GM18868 (cell line): ENCODE data around the gene SLC43A2.
"Not testable (repeated sequence)": the region's sequence is repeated elsewhere in the genome, so short reads cannot be mapped to it uniquely, and the experiment has no call there.

Source experiments
- ATAC-seq: cut with Tn5 transposase; IDR thresholded peaks from one replicate; pipeline ENCODE4 v1.9.1; 2021; ENCODE audit warnings: mild to moderate bottlenecking, moderate library complexity; ENCODE audit not compliant: unreplicated experiment

SLC43A2 gene

DNA sequence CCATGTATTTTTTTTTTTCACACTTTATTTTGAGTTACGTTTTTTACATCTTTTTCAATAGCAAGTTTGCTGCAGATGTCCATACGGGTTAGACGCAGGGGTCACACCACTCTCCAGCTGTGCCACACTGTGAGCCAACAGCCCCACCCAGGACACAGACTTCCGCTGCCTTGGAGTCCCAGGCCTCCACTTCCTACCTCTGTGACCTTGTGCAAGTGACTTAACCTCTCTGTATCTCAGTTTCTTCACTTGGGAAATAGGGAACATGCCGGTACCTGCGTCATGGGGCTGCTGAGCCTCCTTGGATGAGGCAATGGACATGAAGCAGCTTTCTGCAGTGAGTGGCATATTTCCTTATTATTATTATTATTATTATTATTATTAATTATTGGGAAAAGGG lies 62.8 kb downstream of the SLC43A2 start:
- no peak for ATAC-seq

- no peak for ATAC-seq
These were observed 64.6 kb downstream of the SLC43A2 start for GRCh38 chr17:1563786-1564613.

DNA sequence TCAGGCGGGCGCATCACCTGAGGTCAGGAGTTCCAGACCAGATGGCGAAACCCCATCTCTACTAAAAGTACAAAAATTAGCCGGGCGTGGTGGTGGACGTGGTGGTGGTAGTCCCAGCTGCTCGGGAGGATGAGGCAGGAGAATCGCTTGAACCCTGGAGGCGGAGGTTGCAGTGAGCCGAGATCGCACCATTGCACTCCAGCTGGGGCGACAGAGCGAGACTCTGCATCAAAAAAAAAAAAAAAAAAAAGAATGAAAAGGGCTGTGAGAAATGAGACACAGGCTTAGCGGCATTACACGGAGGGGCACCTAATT lies 65.2 kb downstream of the SLC43A2 start:
- ATAC-seq, result not testable (repeated sequence)

DNA sequence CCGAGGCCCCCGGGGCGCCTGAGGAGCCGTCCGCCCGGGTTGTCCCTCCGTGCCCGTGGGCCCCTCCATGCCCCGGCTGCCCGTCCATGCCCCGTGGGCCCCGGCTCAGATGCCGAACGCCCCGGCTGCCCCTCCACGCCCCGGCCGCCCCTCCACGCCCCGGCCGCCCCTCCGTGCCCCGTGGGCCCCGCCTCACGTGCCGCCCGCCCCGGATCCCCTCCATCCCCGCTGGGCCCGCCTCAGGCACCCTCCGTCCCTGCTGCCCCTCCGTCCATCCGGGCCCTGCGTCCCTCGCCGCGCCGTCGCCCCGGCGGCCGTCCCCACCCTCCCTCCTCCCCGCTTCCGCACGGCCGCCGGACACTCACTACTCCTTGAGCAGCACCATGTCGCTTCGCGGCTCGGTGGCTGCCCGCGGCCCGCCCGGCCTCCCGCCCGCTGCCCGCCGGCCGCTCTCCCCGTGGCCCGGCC lies 66.4 kb downstream of the SLC43A2 start:
- ATAC-seq, result peak; percentile 33

GRCh38 chr17:1561420-1562175 lies 67.0 kb downstream of the SLC43A2 start:
- ATAC-seq, result no peak

DNA sequence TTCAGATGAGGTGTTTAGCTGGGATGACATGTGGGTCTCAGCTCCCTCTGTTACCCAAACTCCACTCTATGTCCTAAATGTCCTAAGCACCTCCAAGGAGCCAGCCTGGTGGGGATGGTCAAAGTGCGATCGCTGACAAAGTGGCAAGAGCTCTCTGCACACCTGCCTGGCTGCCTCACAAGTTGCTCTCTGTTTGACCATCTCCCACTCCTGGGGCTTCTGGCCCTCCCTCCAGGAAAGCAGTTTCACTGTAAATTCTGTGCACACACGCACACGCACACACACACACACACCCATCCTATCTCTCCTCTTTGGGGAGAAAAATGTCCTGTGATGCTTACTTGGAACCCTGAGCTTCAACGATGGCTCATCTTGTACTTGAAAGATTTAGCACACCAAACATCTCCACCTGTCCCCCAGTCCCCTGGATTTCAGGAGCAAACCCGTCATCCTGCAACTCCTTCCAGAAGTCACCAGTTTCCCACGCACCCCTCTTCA lies 67.7 kb downstream of the SLC43A2 start:
- ATAC-seq, result no peak

DNA sequence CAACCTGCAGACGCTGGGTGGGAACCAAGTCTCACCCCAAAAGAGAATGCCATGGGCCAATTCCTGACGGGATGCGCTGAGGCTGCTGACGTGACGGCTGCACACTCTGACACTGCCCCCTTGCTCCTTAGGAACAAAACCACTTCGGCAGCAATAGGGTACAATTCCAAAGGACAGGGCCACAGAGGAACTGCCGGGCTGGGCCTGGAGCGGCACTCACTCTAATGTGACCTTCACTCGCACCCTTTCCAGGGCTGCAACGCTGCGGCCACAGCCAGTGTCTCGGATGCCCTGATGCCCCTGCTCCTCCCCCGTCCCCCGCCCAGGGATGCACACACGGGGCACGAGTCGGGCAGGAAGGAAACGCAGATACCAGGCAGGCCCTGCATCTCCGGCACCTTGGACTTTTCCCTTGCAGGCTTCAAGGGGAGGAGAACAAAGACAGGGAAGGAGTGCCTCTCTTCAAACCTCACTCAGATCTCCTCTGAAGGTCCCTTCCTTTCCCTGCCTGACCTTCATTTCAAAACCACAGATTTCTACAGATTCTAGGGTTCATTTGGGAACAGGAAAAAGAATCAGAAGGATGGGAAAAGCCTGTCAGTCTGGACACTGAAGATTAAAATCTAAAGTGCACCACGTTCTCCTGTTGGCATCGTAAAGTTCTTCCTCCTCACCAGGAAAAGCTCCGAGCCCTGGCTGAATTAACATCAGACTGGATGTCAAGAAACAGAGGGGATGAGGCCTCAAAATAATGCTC lies 68.4 kb downstream of the SLC43A2 start:
- ATAC-seq, result no peak

DNA sequence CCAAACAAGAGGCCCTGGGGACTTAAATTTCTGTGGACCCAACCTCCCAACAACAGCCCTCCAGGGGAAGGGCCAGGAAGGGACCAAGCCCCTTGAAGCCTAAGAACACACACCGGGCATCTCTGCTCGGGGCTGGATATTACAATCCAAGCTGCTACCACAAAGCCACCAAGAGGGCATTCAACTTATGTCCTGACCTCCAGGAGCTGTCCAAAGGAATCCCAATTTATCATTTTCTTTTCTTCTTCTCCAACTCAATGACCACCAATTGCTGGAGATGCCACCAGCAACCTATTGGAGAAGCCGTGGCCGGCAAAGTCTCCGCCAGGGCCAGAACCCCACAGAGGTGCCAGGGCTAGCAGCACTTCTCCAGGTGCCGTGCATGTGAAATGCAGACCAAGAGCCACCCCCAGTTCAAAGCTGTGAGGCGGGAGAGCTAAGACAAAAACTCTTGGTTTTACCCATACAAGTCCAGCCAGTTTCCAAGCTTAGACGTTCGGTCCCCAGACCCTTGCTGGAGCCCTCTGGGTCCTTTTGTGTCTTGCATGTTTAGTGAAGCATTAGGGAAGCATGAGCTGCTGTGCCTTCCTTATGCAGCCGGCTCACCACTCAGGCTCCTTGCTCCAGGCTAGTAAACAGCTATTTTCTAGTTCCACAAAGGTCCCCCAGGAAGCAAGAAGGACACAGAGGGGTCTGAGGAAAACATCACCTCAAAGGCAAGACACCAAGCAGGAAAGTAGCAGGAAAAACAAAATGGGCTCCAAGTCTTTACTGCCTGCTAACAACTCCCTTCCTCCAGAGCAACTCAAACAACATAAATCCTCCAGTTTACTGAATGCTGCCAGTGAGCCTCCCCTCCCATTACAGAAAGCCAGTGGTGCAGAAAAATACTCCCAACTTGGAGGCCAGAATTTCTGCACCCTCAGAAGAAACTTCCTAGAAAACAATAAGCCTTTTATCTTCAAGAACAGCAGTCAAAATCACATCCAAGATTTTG lies 69.3 kb downstream of the SLC43A2 start:
- ATAC-seq, result no peak

- no peak for ATAC-seq
These were observed 70.2 kb downstream of the SLC43A2 start for GRCh38 chr17:1558401-1558800.

DNA sequence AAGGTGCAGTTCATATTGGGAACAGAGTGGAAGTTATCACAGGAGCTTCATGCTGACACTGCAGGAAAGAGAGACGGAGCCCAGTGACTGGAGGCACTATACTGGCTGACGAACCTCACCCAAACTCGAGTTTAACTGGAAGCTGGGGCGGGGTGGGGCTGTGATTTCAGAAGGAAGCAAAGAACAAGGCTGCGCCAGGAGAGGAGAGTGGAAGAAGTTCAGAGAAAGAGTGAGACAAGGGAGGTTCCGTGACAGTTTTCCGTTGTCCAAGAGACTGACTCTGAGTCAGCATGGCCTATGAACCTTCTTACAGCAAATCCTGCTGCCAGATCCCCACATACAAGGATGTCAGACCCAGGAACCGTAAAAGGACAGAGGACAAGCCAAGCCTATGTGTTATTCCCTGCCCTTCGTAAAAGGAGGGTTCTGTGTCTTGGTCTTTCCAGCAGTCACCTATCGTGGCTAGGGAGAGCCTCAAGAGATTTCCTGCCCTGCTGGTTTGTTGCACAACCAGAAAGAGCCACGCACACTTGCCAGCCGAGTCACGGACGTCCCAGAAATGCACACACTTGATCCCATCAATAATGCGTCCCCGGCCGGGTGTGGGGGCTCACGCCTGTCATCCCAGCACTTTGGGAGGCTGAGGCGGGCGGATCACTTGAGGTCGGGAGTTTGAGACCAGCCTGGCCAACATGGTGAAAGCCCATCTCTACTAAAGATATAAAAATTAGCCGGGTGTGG lies 71.1 kb downstream of the SLC43A2 start:
- no peak for ATAC-seq

GRCh38 chr17:1555651-1556471 lies 72.8 kb downstream of the SLC43A2 start:
- no peak for ATAC-seq

- no peak for ATAC-seq
These were observed 73.7 kb downstream of the SLC43A2 start for GRCh38 chr17:1554751-1555540.

DNA sequence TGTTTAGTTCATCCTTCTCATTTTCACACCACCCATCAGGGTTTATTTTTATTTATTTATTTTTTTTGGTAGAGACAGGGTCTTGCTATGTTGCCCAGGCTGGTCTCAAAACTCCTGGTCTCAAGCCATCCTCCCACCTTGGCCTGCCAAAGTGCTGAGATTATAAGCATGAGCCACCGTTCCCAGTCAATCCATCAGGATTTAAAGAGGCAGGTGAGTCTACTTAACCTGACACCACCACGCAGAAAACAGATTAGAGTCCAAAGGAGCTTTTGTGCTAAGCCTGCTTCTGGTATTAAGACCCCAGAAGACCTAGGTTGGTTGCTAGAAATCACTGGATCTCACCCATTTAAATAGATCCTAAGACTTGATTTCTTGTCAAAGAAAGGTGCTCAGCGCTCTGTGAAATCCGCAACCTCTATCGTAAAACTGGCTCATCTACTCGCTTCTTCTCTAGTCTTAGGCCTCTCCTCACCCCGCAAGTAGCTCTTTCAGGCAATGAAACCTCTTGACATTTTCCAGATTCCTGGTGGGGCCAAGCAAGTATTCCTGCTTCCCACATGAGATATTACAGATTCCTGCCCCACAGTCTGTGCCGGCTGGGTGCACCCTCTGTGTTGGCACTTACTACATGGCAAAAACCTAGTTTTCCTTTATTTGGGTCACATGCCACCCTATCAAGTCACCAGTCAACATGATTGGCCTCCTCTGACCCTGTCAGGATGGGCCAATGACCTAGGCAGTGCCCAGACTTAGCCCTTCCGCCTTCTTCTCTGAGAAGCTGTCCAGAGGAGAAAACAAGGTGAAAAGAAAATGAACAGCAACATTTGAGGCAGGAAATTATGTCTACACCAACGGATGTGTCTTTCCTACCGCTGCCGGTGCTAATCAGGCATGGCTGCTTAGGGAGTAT lies 75.0 kb downstream of the SLC43A2 start:
- no peak for ATAC-seq

DNA sequence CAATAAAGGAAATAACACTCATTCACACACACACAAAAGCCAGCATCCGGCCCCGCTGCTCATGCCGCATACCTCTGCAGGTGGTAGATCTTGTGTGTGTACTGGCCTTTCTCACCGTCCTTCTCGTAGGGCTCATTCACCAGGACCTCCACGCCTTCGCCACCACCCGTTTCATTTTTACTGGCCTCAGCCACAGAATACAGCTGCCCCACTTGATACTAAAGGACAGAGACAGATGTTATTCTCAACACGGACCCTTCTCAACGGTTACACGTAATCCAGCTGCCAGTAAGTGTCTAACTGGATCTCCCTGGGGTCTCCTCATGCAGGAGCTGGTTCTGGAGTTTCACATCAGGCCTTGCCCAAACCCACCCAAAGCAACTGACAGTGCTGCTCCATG lies 75.7 kb downstream of the SLC43A2 start:
- ATAC-seq, result no peak

- ATAC-seq, result no peak
These were observed 76.9 kb downstream of the SLC43A2 start for GRCh38 chr17:1551741-1552140.

DNA sequence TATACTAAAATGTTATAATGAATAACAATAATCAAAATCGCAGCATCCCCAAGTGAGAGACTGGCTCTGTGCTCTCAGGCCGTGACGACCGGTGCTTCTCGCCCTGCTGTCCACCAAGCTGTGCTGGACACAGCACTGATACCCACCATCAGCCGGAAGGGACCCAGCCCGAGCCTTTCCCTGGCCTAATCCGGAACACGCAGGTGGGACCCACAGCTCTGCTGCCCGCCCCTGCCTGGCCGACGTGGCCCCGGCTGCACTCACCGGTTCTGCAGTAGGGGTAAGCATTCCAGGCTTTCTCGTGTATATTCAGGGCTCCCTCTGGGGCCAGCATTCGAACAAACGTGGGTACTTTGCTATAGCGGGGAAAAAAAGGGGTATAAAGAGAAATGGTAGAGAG lies 80.6 kb downstream of the SLC43A2 start:
- ATAC-seq, result no peak
